ENCODE data around the gene NCAM1.

NCAM1 gene

GRCh38 chr11:113263458-113264259, 302.4 kb downstream of the NCAM1 start:
- no peak for TF ChIP-seq TARDBP (IDR thresholded peaks at IDR 0.05)
- no peak for TF ChIP-seq FOXM1 (IDR thresholded peaks at IDR 0.05; ENCODE audit: borderline replicate concordance)
- no peak for DNase-seq (ENCODE audit: extremely low spot score)
- ChIA-PET CTCF (no interaction called here), POLR2A (no interaction called here)

- TF ChIP-seq FOXA1 (IDR thresholded peaks at IDR 0.05): no peak
- no peak for TF ChIP-seq FOXK2 (IDR thresholded peaks at IDR 0.05)
- TF ChIP-seq CTBP1 (IDR thresholded peaks at IDR 0.05; ENCODE audit: borderline replicate concordance): no peak
- TF ChIP-seq HDGF (IDR thresholded peaks at IDR 0.05; ENCODE audit: borderline replicate concordance): no peak
- no peak for TF ChIP-seq TARDBP (IDR thresholded peaks at IDR 0.05)
- no peak for TF ChIP-seq ZNF384 (IDR thresholded peaks at IDR 0.05)
- TF ChIP-seq PKNOX1 (IDR thresholded peaks at IDR 0.05): no peak
- TF ChIP-seq LEF1 (IDR thresholded peaks at IDR 0.05; ENCODE audit: borderline replicate concordance): no peak
- no peak for TF ChIP-seq SP1 (IDR thresholded peaks at IDR 0.05)
- no peak for TF ChIP-seq SUZ12 (IDR thresholded peaks at IDR 0.05)
- no peak for TF ChIP-seq FOXM1 (IDR thresholded peaks at IDR 0.05; ENCODE audit: borderline replicate concordance)
- POLR2A ChIA-PET: no interaction called here
- DNase-seq (ENCODE audit: extremely low spot score): no peak
- CTCF ChIA-PET: interaction anchor here (1.2 kb wide), 1 partner anchor 470 kb away, joined by 3 read pairs; no protein-coding TSS in a partner anchor
Measured at GRCh38 chr11:113265362-113265761, 304.1 kb downstream of the NCAM1 start.

GRCh38 chr11:113267493-113267892, 306.3 kb downstream of the NCAM1 start:
- no peak for DNase-seq (ENCODE audit: extremely low spot score)
- no peak for TF ChIP-seq SUZ12 (IDR thresholded peaks at IDR 0.05)
- no peak for TF ChIP-seq NFRKB (IDR thresholded peaks at IDR 0.05)
- no peak for TF ChIP-seq ELF4 (IDR thresholded peaks at IDR 0.05)
- TF ChIP-seq FOXK2 (IDR thresholded peaks at IDR 0.05): no peak
- TF ChIP-seq L3MBTL2 (conservative IDR thresholded peaks at IDR 0.05): no peak
- no peak for TF ChIP-seq CTBP1 (IDR thresholded peaks at IDR 0.05; ENCODE audit: borderline replicate concordance)
- TF ChIP-seq BHLHE40 (IDR thresholded peaks at IDR 0.05; ENCODE audit: borderline replicate concordance): no peak
- no peak for TF ChIP-seq ARNT (IDR thresholded peaks at IDR 0.05)
- TF ChIP-seq FOXA1 (IDR thresholded peaks at IDR 0.05): no peak
- no peak for TF ChIP-seq LEF1 (IDR thresholded peaks at IDR 0.05; ENCODE audit: borderline replicate concordance)
- TF ChIP-seq TARDBP (IDR thresholded peaks at IDR 0.05): no peak
- TF ChIP-seq FOXM1 (IDR thresholded peaks at IDR 0.05; ENCODE audit: borderline replicate concordance): no peak
- no peak for TF ChIP-seq ZNF384 (IDR thresholded peaks at IDR 0.05)
- TF ChIP-seq HDGF (IDR thresholded peaks at IDR 0.05; ENCODE audit: borderline replicate concordance): no peak
- TF ChIP-seq SP1 (IDR thresholded peaks at IDR 0.05): no peak
- TF ChIP-seq PKNOX1 (IDR thresholded peaks at IDR 0.05): no peak
- ChIA-PET CTCF (no interaction called here), POLR2A (no interaction called here)

- CTCF ChIA-PET: interaction anchor here (0.6 kb wide), 1 partner anchor 1151 kb away, joined by 4 read pairs; no protein-coding TSS in a partner anchor
- TF ChIP-seq BHLHE40 (IDR thresholded peaks at IDR 0.05; ENCODE audit: borderline replicate concordance): no peak
- TF ChIP-seq SUZ12 (IDR thresholded peaks at IDR 0.05): no peak
- TF ChIP-seq FOXA1 (IDR thresholded peaks at IDR 0.05): no peak
- TF ChIP-seq PKNOX1 (IDR thresholded peaks at IDR 0.05): no peak
- TF ChIP-seq CTBP1 (IDR thresholded peaks at IDR 0.05; ENCODE audit: borderline replicate concordance): no peak
- no peak for TF ChIP-seq NFRKB (IDR thresholded peaks at IDR 0.05)
- TF ChIP-seq TARDBP (IDR thresholded peaks at IDR 0.05): no peak
- no peak for TF ChIP-seq LEF1 (IDR thresholded peaks at IDR 0.05; ENCODE audit: borderline replicate concordance)
- DNase-seq (ENCODE audit: extremely low spot score): no peak
- POLR2A ChIA-PET: no interaction called here
Measured at GRCh38 chr11:113269096-113269495, 307.9 kb downstream of the NCAM1 start.

- TF ChIP-seq BHLHE40 (IDR thresholded peaks at IDR 0.05; ENCODE audit: borderline replicate concordance): no peak
- TF ChIP-seq NFRKB (IDR thresholded peaks at IDR 0.05): no peak
- TF ChIP-seq CTBP1 (IDR thresholded peaks at IDR 0.05; ENCODE audit: borderline replicate concordance): no peak
- no peak for TF ChIP-seq FOXK2 (IDR thresholded peaks at IDR 0.05)
- no peak for TF ChIP-seq HDGF (IDR thresholded peaks at IDR 0.05; ENCODE audit: borderline replicate concordance)
- no peak for TF ChIP-seq LEF1 (IDR thresholded peaks at IDR 0.05; ENCODE audit: borderline replicate concordance)
- no peak for TF ChIP-seq PKNOX1 (IDR thresholded peaks at IDR 0.05)
- TF ChIP-seq SP1 (IDR thresholded peaks at IDR 0.05): no peak
- TF ChIP-seq TARDBP (IDR thresholded peaks at IDR 0.05): no peak
- TF ChIP-seq ZNF384 (IDR thresholded peaks at IDR 0.05): no peak
- no peak for TF ChIP-seq SUZ12 (IDR thresholded peaks at IDR 0.05)
- no peak for TF ChIP-seq FOXM1 (IDR thresholded peaks at IDR 0.05; ENCODE audit: borderline replicate concordance)
- no peak for TF ChIP-seq FOXA1 (IDR thresholded peaks at IDR 0.05)
- no peak for TF ChIP-seq L3MBTL2 (conservative IDR thresholded peaks at IDR 0.05)
- TF ChIP-seq ELF4 (IDR thresholded peaks at IDR 0.05): no peak
- TF ChIP-seq ARNT (IDR thresholded peaks at IDR 0.05): no peak
- ChIA-PET POLR2A (no interaction called here), CTCF (no interaction called here)
- DNase-seq (ENCODE audit: extremely low spot score): no peak
Measured at GRCh38 chr11:113269636-113270035, 308.4 kb downstream of the NCAM1 start.
